Keratinocyte (primary cell): Measurements from ENCODE around the gene CIAPIN1.

ENCODE experiments used
- CTCF ChIP-seq, 3 experiments: IDR thresholded peaks in 1 of 3; conservative IDR thresholded peaks in 1 of 3; optimal IDR thresholded peaks in 1 of 3; 2 replicates in 2 of 3; 3 replicates in 1 of 3; pipeline versions ENCODE3 to v1.5.1; 2011; ENCODE audit warnings: low read length in 3 of 3, mild to moderate bottlenecking in 3 of 3, moderate library complexity in 2 of 3, control low read depth in 1 of 3, inconsistent platforms in 1 of 3; ENCODE audit not compliant: insufficient read depth in 2 of 3; ENCODE audit errors: extremely low read depth in 1 of 3
- EZH2 ChIP-seq: IDR thresholded peaks from one replicate; pipeline ENCODE4 v1.6.1; 2012; ENCODE audit warnings: inconsistent platforms, mild to moderate bottlenecking, low read length, moderate library complexity

- TF ChIP-seq EZH2 = no peak
- TF ChIP-seq CTCF (optimal IDR thresholded peaks at IDR 0.05 in 1 of 3, IDR thresholded peaks at IDR 0.05 in 1 of 3, conservative IDR thresholded peaks at IDR 0.05 in 1 of 3; ENCODE audit: extremely low read depth in 1 of 3, insufficient read depth in 2 of 3, low read length in 3 of 3) = peak; percentile 82 to 99 (median 91)
Measured at GRCh38 chr16:57462209-57462977, 15.2 kb upstream of the CIAPIN1 start, which contains the start of gene POLR2C.
